Keratinocyte (primary cell): Measurements from ENCODE around the gene SLC6A17.

Experiments used
- CTCF ChIP-seq, 3 experiments: IDR thresholded peaks in 1 of 3; conservative IDR thresholded peaks in 1 of 3; optimal IDR thresholded peaks in 1 of 3; 2 replicates in 2 of 3; 3 replicates in 1 of 3; pipeline versions ENCODE3 to v1.5.1; 2011; ENCODE audit warnings: low read length in 3 of 3, mild to moderate bottlenecking in 3 of 3, moderate library complexity in 2 of 3, control low read depth in 1 of 3, inconsistent platforms in 1 of 3; ENCODE audit not compliant: insufficient read depth in 2 of 3; ENCODE audit errors: extremely low read depth in 1 of 3
- EZH2 ChIP-seq: IDR thresholded peaks from one replicate; pipeline ENCODE4 v1.6.1; 2012; ENCODE audit warnings: inconsistent platforms, mild to moderate bottlenecking, low read length, moderate library complexity

DNA sequence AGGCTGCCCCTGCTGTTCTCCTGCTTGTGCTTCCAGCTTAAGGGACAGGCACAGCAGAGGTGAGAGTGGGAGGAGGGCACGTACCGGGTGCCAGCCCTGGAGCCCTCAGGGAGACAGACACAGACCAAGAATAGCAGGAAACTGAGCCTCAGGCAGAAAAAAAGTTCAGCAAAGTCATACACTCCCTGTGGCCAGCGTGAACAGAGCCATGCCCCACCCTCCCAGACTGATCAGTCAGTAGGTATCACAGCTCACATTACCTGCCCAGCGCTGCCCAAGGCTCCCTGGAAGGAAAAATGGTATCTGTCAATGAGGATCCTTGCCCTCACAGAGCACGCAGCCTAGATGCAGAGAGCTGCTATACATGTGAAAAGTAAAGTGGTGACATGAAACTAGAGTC lies 36.7 kb upstream of the SLC6A17 start:
- TF ChIP-seq CTCF (optimal IDR thresholded peaks at IDR 0.05 in 1 of 3, IDR thresholded peaks at IDR 0.05 in 1 of 3, conservative IDR thresholded peaks at IDR 0.05 in 1 of 3; ENCODE audit: extremely low read depth in 1 of 3, insufficient read depth in 2 of 3, low read length in 3 of 3) (no peak), EZH2 (no peak)
